Esophagus (tissue), 2 donors: ENCODE results near the gene PNKD. TPM values are rescaled to one million over a fixed set of nuclear protein-coding genes. Genes with fewer than 3 reads are reported as not detected.

Experiments used
- H3K27ac ChIP-seq, 2 donors: one replicate each; pipeline ENCODE4 v1.5.1; 2013; ENCODE audit warnings: low read depth in 2 of 2, mild to moderate bottlenecking in 2 of 2, inconsistent platforms in 1 of 2, low read length in 1 of 2, moderate library complexity in 1 of 2
- H3K27me3 ChIP-seq, 2 donors: one replicate each; pipeline ENCODE4 v1.6.1; 2013; ENCODE audit warnings: low read length in 2 of 2, control low read depth in 1 of 2, mild to moderate bottlenecking in 1 of 2; ENCODE audit not compliant: insufficient read depth in 2 of 2, control insufficient read depth in 1 of 2
- H3K36me3 ChIP-seq, 2 donors: one replicate each; pipeline ENCODE4 v1.6.1; 2013; ENCODE audit warnings: low read length in 1 of 2; ENCODE audit not compliant: control insufficient read depth in 2 of 2, insufficient read depth in 2 of 2
- H3K4me1 ChIP-seq, 2 donors: one replicate each; pipeline ENCODE4 v1.6.1; 2013; ENCODE audit warnings: low read length in 1 of 2; ENCODE audit not compliant: control insufficient read depth in 2 of 2, insufficient read depth in 2 of 2
- H3K4me3 ChIP-seq, 2 donors: one replicate each; pipeline ENCODE4 v1.5.1; 2013; ENCODE audit warnings: low read length in 2 of 2, mild to moderate bottlenecking in 2 of 2, low read depth in 1 of 2, moderate library complexity in 1 of 2
- H3K9me3 ChIP-seq, 2 donors: one replicate each; pipeline ENCODE4 v1.6.1; 2013; ENCODE audit warnings: mild to moderate bottlenecking in 2 of 2, low read depth in 1 of 2, low read length in 1 of 2, moderate library complexity in 1 of 2; ENCODE audit not compliant: control insufficient read depth in 2 of 2, insufficient read depth in 1 of 2
- WGBS, 2 donors: extraction: QIAGEN DNeasy Blood & Tissue Kit; methylation state at CpG; one replicate each; pipeline ENCODE4 v1.1.7; 2013; 5-methylcytosine and 5-hydroxymethylcytosine counted together
- polyA plus RNA-seq, 2 donors: library from polyadenylated mRNA; stranded (reverse); fragments of 200-250 nt; gene quantifications; one replicate each; pipeline ENCODE4 v1.2.3, GENCODE V29; 2013
- donor health status: healthy with polysubstance abuse.
- donor health status: Bipolar disorder and iron deficiency.

PNKD gene
- polyA plus RNA-seq, 2 donors: 50.1 to 54.9 TPM

GRCh38 chr2:218322768-218323525, 52.6 kb downstream of the PNKD start:
- 1% methylated on average over 62 to 69 of the region's 69 CpGs for WGBS, 2 donors
- H3K36me3 ChIP-seq: no peaks in the 10 kb centered on the region
- no peaks in the 10 kb centered on the region for H3K27me3 ChIP-seq
- no peaks in the 10 kb centered on the region for H3K9me3 ChIP-seq
- peak overlapping the region; percentile 66 to 72 for H3K4me3 ChIP-seq
- H3K27ac ChIP-seq: peak overlapping the region; percentile 56 to 59
- peaks cover 7 to 12% of the 10 kb centered on the region in 2 donors for H3K4me1 ChIP-seq

GRCh38 chr2:218323526-218324472, 53.5 kb downstream of the PNKD start:
- Histone ChIP-seq H3K36me3 (no peaks in the 10 kb centered on the region), H3K4me1 (peaks cover 7 to 12% of the 10 kb centered on the region in 2 donors), H3K4me3 (peak overlapping the region; percentile 66 to 72), H3K27me3 (no peaks in the 10 kb centered on the region), H3K9me3 (no peaks in the 10 kb centered on the region), H3K27ac (peak overlapping the region; percentile 45 to 52)
- WGBS, 2 donors: 6 to 7% methylated on average over 24 of the region's 24 CpGs

GRCh38 chr2:218325566-218326160, 55.3 kb downstream of the PNKD start:
- 77 to 79% methylated on average over 4 of the region's 4 CpGs for WGBS, 2 donors

GRCh38 chr2:218326315-218326714, 56.0 kb downstream of the PNKD start:
- Histone ChIP-seq H3K36me3 (no peaks in the 10 kb centered on the region), H3K4me1 (peaks cover 7 to 12% of the 10 kb centered on the region in 2 donors), H3K27me3 (no peaks in the 10 kb centered on the region), H3K4me3 (no peak overlapping the region), H3K27ac (no peak overlapping the region), H3K9me3 (no peaks in the 10 kb centered on the region)
- 74 to 88% methylated on average over 2 of the region's 2 CpGs for WGBS, 2 donors

More at GRCh38 chr2:218325566-218326160, 55.3 kb downstream of the PNKD start:
- Histone ChIP-seq H3K36me3 (no peaks in the 10 kb centered on the region), H3K9me3 (no peaks in the 10 kb centered on the region), H3K27ac (no peak overlapping the region), H3K27me3 (no peaks in the 10 kb centered on the region), H3K4me1 (peaks cover 7 to 12% of the 10 kb centered on the region in 2 donors), H3K4me3 (no peak overlapping the region)

GRCh38 chr2:218327451-218328210, 57.3 kb downstream of the PNKD start:
- H3K4me3 ChIP-seq: no peak overlapping the region
- peaks cover 7 to 9% of the 10 kb centered on the region in 2 donors for H3K4me1 ChIP-seq
- no peaks in the 10 kb centered on the region for H3K9me3 ChIP-seq
- no peaks in the 10 kb centered on the region for H3K27me3 ChIP-seq
- WGBS, 2 donors: 76% methylated on average over 11 of the region's 11 CpGs
- no peaks in the 10 kb centered on the region for H3K36me3 ChIP-seq
- H3K27ac ChIP-seq: no peak overlapping the region

- H3K4me3 ChIP-seq: no peak overlapping the region
- WGBS, 2 donors: 86 to 91% methylated on average over 2 of the region's 2 CpGs
- peaks cover 7 to 9% of the 10 kb centered on the region in 2 donors for H3K4me1 ChIP-seq
- no peak overlapping the region for H3K27ac ChIP-seq
- H3K36me3 ChIP-seq: no peaks in the 10 kb centered on the region
- no peaks in the 10 kb centered on the region for H3K9me3 ChIP-seq
- no peaks in the 10 kb centered on the region for H3K27me3 ChIP-seq
These were observed 58.0 kb downstream of the PNKD start for GRCh38 chr2:218328294-218328693.

GRCh38 chr2:218329027-218329825, 58.9 kb downstream of the PNKD start:
- H3K4me3 ChIP-seq: no peak overlapping the region
- peaks cover 0 to under 1% of the 10 kb centered on the region in 2 donors for H3K4me1 ChIP-seq
- H3K36me3 ChIP-seq: no peaks in the 10 kb centered on the region
- H3K9me3 ChIP-seq: no peaks in the 10 kb centered on the region
- H3K27ac ChIP-seq: no peak overlapping the region
- 85% methylated on average over 18 of the region's 18 CpGs for WGBS, 2 donors
- no peaks in the 10 kb centered on the region for H3K27me3 ChIP-seq

- no peak overlapping the region for H3K4me3 ChIP-seq
- H3K9me3 ChIP-seq: no peaks in the 10 kb centered on the region
- no peak overlapping the region for H3K27ac ChIP-seq
- no peaks in the 10 kb centered on the region for H3K4me1 ChIP-seq
- H3K36me3 ChIP-seq: no peaks in the 10 kb centered on the region
- no peaks in the 10 kb centered on the region for H3K27me3 ChIP-seq
- WGBS, 2 donors: 67 to 75% methylated on average over 8 of the region's 8 CpGs
These were observed 59.7 kb downstream of the PNKD start for GRCh38 chr2:218329826-218330593.
